ENCODE results near the gene REX1BD.

REX1BD gene

DNA sequence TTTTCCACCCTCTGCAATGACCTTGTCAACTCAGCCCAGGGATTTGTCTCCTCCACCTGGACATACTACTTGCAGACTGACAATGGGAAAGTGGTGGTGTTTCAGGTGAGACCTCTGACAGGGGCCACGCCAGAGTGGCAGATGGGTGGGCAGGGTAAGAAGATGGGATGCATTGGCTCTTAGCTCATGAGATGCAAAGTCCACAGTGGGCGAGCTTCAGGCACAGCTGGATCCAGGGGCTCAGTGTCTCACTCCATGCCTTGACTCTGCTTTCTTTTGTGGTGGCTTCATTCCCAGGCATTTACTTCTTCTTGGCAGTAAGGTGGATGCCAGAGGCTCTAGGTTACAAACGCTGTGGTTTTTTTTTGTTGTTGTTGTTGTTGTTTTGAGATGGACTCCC is 27.4 kb downstream of the REX1BD start:
- DNase-seq (ENCODE audit: low spot score): no peak

- DNase-seq (ENCODE audit: low spot score): no peak
Observed at GRCh38 chr19:18617562-18617961, 29.0 kb downstream of the REX1BD start.

GRCh38 chr19:18618236-18618635 is 29.6 kb downstream of the REX1BD start:
- DNase-seq (ENCODE audit: low spot score): no peak

DNA sequence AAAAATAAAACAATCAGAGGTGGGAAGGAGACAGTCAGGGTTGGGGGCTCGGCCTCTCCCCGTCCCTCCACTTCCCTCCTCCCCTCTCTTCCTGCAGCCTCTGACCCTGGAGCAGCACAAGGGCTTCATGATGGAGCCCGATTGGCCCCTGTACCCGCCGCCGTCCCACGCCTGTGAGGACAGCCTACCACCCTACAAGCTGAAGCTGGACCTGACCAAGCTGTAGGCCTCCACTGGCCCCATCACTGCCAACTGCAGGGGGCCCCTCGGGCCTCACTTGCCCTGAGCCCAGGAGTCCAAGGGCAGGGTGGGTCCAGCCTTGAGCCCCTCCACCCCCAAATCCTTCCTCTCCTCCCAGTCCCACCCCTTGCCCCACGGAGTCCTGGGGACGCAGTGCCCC is 31.7 kb downstream of the REX1BD start:
- peak; percentile 15 for DNase-seq (ENCODE audit: low spot score)

DNA sequence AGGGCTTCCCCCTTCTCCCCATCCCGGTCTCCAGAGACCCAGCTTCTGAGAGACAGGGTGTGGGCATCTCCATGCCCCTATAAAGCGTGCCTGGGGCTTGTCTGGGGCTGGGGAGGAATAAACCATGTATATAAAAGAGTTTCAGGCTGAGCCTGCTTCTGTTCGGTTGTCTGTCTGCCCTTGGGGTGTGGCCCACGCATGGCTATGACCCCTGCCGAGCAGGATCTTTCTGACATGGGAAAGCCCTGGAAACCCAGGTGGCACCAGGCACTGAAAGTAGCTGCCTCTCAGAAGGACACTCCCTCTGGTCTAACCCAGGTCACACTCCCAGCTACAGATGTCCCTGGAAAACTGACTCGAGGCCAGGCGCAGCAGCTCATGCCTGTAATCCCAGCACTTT is 32.3 kb downstream of the REX1BD start:
- peak; percentile 20 for DNase-seq (ENCODE audit: low spot score)

DNA sequence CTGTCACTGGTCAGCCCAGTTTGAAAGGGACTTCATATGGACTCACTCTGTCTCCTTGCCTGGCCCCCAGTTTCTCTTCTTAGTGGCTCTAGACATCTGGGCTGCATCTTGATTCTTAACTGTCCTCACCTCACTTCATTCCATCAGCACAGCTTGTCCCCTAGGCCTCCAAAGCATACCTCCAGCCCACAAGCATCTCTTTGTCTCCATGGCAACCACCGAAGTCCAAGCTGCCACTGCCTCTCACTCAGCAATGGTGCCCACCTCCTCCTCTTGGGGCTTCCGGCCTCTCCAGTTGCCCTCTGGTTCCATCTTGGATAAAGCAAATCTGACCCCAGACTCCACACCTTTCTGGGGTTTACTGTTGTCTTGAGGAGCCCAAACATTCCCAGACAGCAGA is 38.3 kb downstream of the REX1BD start:
- DNase-seq (ENCODE audit: low spot score): no peak

DNA sequence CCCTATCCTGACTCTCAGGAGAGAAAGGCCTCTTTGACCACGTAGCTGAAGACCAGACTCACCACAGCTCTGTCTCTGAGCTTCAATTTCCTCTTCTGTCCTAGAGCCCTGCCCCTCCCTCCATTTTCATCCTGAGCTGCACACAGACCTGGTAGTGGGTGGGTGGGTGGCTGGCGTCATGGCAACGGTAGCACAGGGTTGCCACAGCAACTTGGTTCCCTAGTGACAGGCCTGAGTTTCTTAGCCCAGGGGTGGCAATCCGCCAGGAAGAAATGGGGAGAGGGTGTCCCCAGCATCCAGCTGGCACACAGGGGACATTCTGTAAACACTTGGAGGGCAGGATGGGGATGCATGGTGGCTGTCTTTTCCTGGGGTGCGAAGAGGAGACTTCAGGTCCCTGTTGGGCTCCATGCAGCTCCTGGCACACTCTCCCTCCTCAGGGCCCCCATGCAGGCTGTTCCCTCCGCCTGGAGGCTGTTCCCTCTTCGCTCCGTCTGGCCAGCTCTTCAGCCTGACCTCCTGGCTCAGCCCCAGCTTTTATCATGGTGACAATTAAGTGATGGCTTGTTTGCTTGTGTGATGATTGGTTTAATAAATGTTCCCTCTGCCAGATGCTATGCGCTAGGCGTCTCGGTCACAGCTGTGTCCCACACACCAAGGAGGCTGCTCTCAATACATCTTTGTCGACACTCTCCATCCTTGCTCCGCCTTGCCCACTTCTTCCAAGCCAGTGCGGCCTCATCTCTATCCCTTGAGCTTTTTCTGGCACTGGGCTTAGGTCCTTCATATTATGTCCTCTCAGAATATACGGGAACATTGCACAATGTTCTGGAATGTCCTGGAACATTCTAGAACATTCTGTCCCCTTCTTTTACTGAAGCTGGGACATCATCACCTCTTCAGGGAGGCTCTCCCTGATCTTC is 40.8 kb downstream of the REX1BD start:
- DNase-seq (ENCODE audit: low spot score): no peak

DNA sequence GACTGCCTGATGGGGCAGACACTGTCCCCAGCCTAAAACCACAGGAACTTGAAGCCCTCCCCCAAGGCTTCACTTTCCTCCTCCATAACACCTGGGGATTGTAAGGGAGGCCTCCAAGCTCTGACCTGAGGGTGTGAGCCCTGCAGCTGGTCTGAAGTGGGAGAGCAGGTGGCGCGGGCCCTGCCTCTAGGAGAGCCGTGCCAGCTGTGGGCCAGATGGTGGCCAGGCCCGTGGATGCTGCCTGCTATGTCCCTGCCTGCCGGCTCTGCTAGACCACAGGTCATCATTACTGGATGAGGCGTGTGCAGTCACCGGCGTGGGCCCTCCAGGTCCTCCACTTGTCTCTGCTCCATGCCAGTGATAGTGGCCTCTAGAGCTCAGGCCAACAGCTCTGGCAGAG is 44.7 kb downstream of the REX1BD start:
- DNase-seq (ENCODE audit: low spot score): no peak

DNA sequence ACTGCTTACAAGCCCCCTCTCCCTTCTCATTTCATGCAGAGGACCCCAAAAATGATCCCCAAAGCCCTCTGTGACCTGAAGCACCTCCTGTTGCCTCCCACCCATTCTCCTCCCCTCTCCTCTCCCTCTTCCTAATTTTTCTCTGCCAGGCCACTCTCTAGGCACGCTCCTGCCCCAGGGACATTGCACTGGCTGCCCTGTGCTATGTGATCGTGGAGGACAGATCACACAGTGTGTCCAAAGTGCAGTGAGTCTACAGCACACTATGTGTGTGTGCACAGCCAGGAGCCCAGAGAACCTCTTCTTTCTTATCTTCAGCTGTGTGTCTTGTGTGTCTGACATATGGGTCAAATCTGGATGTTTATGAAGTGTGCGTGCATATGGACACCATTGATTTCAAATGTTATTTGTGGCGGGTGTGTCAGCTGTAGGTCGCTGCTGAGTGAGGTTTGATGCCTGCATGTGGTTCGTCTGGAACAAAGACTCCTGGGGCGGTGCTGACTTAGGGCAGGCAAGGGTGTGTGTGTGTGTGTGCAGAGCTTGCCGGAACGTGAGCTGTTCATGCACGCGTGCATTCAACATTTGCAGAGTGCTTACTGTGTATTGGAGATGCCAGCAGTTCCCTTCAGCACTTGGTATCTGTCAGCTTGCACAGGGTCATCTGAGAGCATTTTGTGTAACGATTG is 46.2 kb downstream of the REX1BD start:
- no peak for DNase-seq (ENCODE audit: low spot score)

DNA sequence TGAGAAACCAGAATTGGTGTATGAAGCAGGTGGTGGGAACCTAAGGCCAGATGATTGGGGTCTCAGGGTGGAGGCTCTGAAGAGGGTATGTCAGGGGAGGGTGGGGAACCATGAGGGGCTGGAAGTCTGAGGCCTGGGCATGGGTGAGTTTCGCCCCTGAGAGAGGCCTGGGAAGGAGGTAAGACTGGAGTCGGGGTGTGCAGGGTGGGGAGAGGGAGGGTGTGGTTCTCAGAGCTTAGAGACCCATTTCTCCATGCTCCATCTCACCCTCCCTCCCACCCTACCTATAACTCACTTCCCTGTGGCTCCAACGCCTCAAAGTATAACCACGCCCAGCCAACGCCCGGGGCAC is 47.2 kb downstream of the REX1BD start:
- DNase-seq (ENCODE audit: low spot score): no peak

DNA sequence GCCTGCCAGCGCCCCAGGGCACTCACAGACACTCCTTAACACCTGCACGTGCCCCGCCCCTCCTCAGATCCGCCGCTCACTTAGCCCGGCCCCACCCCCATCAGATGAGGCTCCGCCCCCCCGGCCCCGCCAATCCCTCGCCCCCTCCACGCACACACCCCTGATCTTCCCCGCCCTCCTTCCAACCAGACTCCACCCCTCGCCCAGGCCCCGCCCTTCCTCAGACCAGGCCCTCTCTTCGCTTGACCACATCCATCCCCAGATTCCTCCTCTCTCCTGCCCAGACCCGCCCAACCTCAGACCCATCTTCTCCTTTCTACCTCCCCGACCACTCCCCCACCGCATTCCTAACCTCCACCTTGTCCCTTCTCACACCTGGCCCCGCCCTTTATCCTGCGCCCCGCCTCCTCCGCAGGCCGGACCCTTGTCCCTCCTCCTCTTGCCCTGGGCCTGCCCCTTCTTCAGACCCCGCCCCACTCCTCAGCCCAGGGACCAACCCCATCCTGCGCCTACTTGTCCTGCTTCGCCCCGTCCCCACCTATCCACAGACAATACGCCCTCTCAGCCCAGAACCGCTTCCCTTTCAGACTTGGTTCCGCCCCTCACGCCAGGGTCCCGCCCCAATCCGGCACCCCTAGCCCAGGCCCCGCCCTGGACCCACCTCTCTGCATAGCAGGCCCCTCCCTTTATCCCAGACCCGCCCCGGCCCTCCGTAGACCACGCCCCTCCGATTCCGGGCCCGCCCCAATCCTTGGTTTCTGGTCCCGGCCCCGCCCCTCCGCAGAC is 47.8 kb downstream of the REX1BD start:
- peak; percentile 99 for DNase-seq (ENCODE audit: low spot score)

GRCh38 chr19:18636969-18637629 is 48.5 kb downstream of the REX1BD start, which contains the start of gene KLHL26:
Gene KLHL26 (plus strand): TSS chr19:18637028. CDS start chr19:18637055, 27 bp downstream.
- no peak for DNase-seq (ENCODE audit: low spot score)

- DNase-seq (ENCODE audit: low spot score): no peak
Observed at GRCh38 chr19:18637673-18638630, 49.4 kb downstream of the REX1BD start.

GRCh38 chr19:18639706-18640243 is 51.2 kb downstream of the REX1BD start:
- no peak for DNase-seq (ENCODE audit: low spot score)
